Stimulated activated memory B cell treated with anti-CD40 and anti-IgM and Interleukin-4, amounts not matched to agents 10 μg/mL and 1 μg/mL and 100 μg/mL, for 72 hours (primary cell): ENCODE results near the gene KRTAP5-7.
"Not testable (repeated sequence)": the region's sequence is repeated elsewhere in the genome, so short reads cannot be mapped to it uniquely, and the experiment has no call there.

Experiments used
- ATAC-seq: fragments of 150-1000 bp; cut with Tn5 transposase; 2 replicates; pipeline ENCODE4 v1.10.0; 2021
- H3K27ac Mint-ChIP-seq: one replicate; pipeline ENCODE4 v1.8.0; 2022; ENCODE audit warnings: mild to moderate bottlenecking, mixed read lengths
- H3K27me3 Mint-ChIP-seq: one replicate; pipeline ENCODE4 v1.8.0; 2022; ENCODE audit warnings: mixed read lengths
- H3K36me3 Mint-ChIP-seq: one replicate; pipeline ENCODE4 v1.8.0; 2022; ENCODE audit warnings: mixed read lengths
- H3K4me1 Mint-ChIP-seq: one replicate; pipeline ENCODE4 v1.8.0; 2022; ENCODE audit warnings: mixed read lengths
- H3K4me3 Mint-ChIP-seq: one replicate; pipeline ENCODE4 v1.8.0; 2022; ENCODE audit warnings: mild to moderate bottlenecking, moderate library complexity, mixed read lengths
- H3K9me3 Mint-ChIP-seq: one replicate; pipeline ENCODE4 v1.8.0; 2022; ENCODE audit warnings: mixed read lengths

KRTAP5-7 gene

DNA sequence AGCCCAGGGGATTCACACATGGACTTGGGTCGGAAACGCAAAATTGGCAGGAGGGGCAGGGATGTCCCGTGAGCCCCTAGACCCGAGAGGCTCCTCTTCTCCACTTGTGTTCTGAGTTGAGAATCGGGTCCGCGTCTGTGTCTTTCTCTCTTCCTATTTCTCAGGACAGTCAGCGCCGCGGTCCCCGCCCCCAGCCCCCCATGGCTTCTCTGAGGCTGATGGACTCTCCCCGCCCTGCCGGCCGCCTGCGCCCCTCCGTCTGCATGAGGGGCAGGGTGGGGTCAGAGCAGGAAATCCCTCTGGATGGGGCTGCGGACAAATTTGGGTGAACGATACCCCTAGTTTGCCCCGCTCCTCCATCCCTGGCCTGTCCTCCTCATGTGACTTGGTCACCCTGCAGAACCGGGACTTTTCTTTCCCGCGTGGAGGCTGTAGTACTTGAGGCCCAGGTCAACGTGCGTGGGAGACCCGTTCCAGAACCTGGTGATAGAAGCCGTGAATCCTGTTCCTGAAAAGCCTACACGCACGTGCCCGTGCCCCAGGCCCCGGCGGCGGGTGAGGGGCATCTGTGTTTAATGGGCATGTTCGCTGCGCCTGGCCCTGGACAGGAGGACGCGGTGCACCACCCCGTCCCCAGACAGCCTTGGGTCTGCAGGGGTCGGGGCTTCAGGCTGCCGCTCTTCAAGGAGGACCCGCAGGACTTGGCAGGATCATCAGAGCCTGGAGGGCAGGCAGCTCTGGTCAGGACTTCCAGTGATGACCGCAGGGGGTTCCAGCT lies 49.8 kb downstream of the KRTAP5-7 start:
- not testable (repeated sequence) for H3K4me3 Mint-ChIP-seq, H3K9me3 Mint-ChIP-seq, H3K27ac Mint-ChIP-seq, ATAC-seq, H3K36me3 Mint-ChIP-seq
- H3K27me3 Mint-ChIP-seq: peaks cover 29% of the 10 kb centered on the region
- H3K4me1 Mint-ChIP-seq: peaks cover 11% of the 10 kb centered on the region

DNA sequence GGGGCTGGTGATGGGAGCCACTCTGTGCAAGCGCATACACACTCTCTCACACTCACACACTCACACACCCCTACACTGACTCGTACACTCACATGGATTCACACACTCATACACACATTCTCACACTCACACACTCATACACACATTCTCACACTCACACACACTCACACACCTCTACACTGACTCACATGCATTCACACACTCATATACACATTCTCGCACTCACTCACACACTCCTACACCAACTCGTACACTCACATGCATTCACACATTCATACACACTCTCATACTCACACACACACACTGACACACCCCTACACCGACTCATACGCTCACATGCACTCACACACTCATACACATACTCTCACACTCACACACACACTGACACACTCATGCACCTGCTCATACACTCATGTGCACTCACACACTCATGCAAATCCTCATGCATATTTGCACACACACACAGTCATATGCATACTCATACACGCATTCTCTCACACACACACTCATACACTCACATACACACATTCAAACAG lies 50.5 kb downstream of the KRTAP5-7 start:
- Mint-ChIP-seq H3K27ac (no peak overlapping the region), H3K27me3 (peaks cover 32% of the 10 kb centered on the region), H3K4me1 (peaks cover 11% of the 10 kb centered on the region), H3K9me3 (no peaks in the 10 kb centered on the region), H3K36me3 (no peaks in the 10 kb centered on the region), H3K4me3 (no peak overlapping the region)
- no peak for ATAC-seq
